ENCODE measurements around the gene TIMM17A. TPM values are rescaled to one million over a fixed set of nuclear protein-coding genes. Genes with fewer than 3 reads are reported as not detected.
"Not testable (repeated sequence)": the region's sequence is repeated elsewhere in the genome, so short reads cannot be mapped to it uniquely, and the experiment has no call there.

The TIMM17A gene
- total and polyA plus RNA-seq, 2 experiments from 2014 or later, result 68.8 to 123 TPM

DNA sequence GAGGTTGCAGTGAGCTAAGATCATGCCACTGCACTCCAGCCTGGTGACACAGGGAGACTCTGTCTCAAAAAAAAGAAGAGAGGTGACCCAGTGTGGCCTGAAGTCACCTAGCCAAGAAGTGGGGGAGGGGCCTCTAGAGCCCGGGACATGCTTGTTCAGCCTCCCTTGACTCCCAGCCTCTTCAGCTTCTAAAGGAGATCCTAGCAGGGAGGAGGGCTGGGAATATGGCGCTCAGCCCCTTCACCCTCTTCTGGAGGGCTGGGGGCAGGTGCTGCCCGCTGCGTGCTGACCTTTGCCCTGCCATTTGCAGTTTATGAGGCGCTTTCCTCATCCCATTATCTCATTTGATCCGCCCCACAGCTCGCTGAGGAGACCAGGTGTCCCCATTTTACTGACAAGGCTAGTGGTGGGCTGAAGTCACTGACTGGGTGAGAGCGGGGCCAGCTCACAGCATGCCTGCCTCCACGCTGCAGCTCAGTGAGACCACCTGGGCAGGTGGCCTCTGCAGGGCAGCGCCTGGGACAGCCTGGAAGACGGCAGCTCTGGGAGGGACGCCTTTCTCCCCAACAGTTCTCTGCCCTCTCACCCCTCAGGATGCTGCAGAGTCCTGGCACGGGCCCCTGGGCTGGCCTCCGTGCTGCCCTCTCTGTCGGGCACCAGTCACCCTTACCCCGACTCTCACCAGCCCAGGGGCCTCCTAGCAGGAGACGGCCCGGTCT is 62.6 kb downstream of the TIMM17A start:
- Histone ChIP-seq H3K9me2 (ENCODE audit: insufficient read depth) (no peaks in the 10 kb centered on the region), H3K9me3 (ENCODE audit: low read depth) (no peaks in the 10 kb centered on the region), H3K36me3 (ENCODE audit: low read depth) (no peaks in the 10 kb centered on the region), H4K20me1 (ENCODE audit: insufficient read depth) (no peaks in the 10 kb centered on the region), H3F3A (ENCODE audit: insufficient read depth) (no peaks in the 10 kb centered on the region; the same call in 1 of the 2 replicates), H3K79me2 (ENCODE audit: insufficient read depth) (no peaks in the 10 kb centered on the region), H3K4me3 (no peak overlapping the region), H3K4me2 (ENCODE audit: unreplicated experiment) (no peak overlapping the region), H3K9ac (no peak overlapping the region), H3K27me3 (replicated peaks; ENCODE audit: insufficient read depth) (no peaks in the 10 kb centered on the region), H2AFZ (no peak overlapping the region), H3K27ac (no peak overlapping the region), H3K4me1 (ENCODE audit: insufficient read depth) (no peaks in the 10 kb centered on the region)
- WGBS, 2 experiments (ENCODE audit: low coverage in 1 of 2, low lambda C conversion rate in 2 of 2, missing lambda C conversion rate in 2 of 2), result 46 to 49% methylated on average over 17 to 18 of the region's 18 CpGs
- TF ChIP-seq EZH2 (IDR thresholded peaks at IDR 0.05; ENCODE audit: insufficient read depth, poor library complexity, severe bottlenecking) (no peak), EZH2phosphoT487 (IDR thresholded peaks at IDR 0.05; ENCODE audit: insufficient read depth, low read depth) (no peak)
- in situ Hi-C loops (cut with MboI), result no loop called here
- DNase-seq, result no peak

DNA sequence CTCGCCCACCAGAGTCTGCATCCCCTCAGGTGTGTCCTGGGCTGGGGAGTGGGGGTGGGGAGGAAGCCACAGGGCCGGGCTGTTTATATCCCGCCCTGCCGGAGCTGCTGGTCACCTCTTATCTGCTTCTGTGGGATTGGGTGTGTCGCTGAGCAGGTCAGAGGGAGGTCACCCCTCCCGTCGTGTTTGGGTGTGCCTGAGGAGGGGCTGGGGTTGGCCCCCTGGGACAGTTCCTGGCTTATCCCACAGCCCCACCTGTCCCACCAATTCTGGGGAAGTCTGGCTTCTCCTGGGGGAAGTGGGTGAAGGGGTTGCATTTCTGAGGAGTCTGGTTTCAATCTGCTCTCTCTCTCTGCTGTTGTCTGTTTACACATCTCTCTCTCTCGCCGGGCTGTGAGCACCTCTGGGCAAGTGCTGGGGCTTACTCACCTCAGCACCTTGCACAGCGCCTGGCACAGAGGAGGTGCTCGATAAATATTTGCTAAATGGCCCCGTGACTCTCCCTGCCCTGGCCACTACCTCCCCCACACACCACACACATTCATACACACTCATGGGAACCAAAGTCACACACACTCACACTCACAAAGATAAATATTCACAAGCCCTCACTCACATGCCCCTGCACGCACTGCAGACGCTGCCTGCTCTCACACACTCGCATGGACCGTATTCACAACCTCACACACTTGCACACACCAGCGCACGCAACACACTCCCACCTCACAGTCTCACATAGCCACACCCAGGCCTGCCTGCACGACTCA is 63.3 kb downstream of the TIMM17A start:
- DNase-seq, result no peak
- no peaks in the 10 kb centered on the region for H3K79me2 ChIP-seq (ENCODE audit: insufficient read depth)
- H4K20me1 ChIP-seq (ENCODE audit: insufficient read depth), result no peaks in the 10 kb centered on the region
- no peaks in the 10 kb centered on the region for H3K36me3 ChIP-seq (ENCODE audit: low read depth)
- H3K4me2 ChIP-seq (ENCODE audit: unreplicated experiment), result no peak overlapping the region
- no peak overlapping the region for H2AFZ ChIP-seq
- TF ChIP-seq EZH2 (IDR thresholded peaks at IDR 0.05; ENCODE audit: insufficient read depth, poor library complexity, severe bottlenecking) (no peak), EZH2phosphoT487 (IDR thresholded peaks at IDR 0.05; ENCODE audit: insufficient read depth, low read depth) (no peak)
- in situ Hi-C loops (cut with MboI), result no loop called here
- no peak overlapping the region for H3K9ac ChIP-seq
- no peaks in the 10 kb centered on the region for H3K27me3 ChIP-seq (replicated peaks; ENCODE audit: insufficient read depth)
- WGBS, 2 experiments (ENCODE audit: low coverage in 1 of 2, low lambda C conversion rate in 2 of 2, missing lambda C conversion rate in 2 of 2), result 51 to 52% methylated on average over 19 of the region's 19 CpGs
- H3K27ac ChIP-seq, result no peak overlapping the region
- no peaks in the 10 kb centered on the region for H3K9me3 ChIP-seq (ENCODE audit: low read depth)
- no peaks in the 10 kb centered on the region for H3K9me2 ChIP-seq (ENCODE audit: insufficient read depth)
- H3K4me3 ChIP-seq, result no peak overlapping the region
- no peaks in the 10 kb centered on the region; the same call in 1 of the 2 replicates for H3F3A ChIP-seq (ENCODE audit: insufficient read depth)
- H3K4me1 ChIP-seq (ENCODE audit: insufficient read depth), result no peaks in the 10 kb centered on the region

DNA sequence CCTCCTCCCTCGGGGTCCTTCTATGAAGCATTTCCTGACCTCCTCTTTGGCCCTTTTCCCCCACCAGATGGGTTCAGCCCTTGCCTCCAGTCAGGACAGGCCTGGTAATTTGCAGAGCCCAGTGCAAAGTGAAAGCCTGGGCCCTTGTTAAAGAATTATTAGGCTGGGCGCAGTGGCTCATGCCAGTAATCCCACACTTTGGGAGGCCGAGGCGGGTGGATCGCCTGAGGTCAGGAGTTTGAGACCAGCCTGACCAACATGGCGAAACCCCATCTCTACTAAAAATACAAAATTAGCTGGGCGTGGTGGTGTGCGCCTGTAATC is 63.9 kb downstream of the TIMM17A start:
- H3K4me3 ChIP-seq; H4K20me1 ChIP-seq (ENCODE audit: insufficient read depth); H3K36me3 ChIP-seq (ENCODE audit: low read depth); H3K9ac ChIP-seq; DNase-seq; H3K79me2 ChIP-seq (ENCODE audit: insufficient read depth); in situ Hi-C loops (cut with MboI); H3F3A ChIP-seq (ENCODE audit: insufficient read depth); H3K4me1 ChIP-seq (ENCODE audit: insufficient read depth); H3K27ac ChIP-seq; H3K27me3 ChIP-seq (replicated peaks; ENCODE audit: insufficient read depth); H3K9me2 ChIP-seq (ENCODE audit: insufficient read depth); H3K9me3 ChIP-seq (ENCODE audit: low read depth); H2AFZ ChIP-seq; H3K4me2 ChIP-seq (ENCODE audit: unreplicated experiment): not testable (repeated sequence)
- 78 to 79% methylated on average over 7 to 8 of the region's 8 CpGs for WGBS, 2 experiments (ENCODE audit: low coverage in 1 of 2, low lambda C conversion rate in 2 of 2, missing lambda C conversion rate in 2 of 2)

Small RNA genes within 50 kb of the gene (microRNA-seq; reads per million reads assigned to microRNA genes)
- gene MIR6740 (ENCODE audit: borderline number of aligned reads), result not detected

Small RNA genes within 50 kb of the gene (small RNA-seq; reads per million reads assigned to genes)
- gene MIR6740 (ENCODE audit: low read depth, low replicate concordance) (not detected), gene RF00156 (ENCODE audit: low read depth, low replicate concordance) (not detected)

Other genes with a start within 250 kb of the TIMM17A start
- gene IPO9, start 126.3 kb upstream of the TIMM17A start, total RNA-seq (2014; rRNA removed; shearing (Covaris generic)), result 17.6 and 18.3 TPM in 2 replicates
- 52.4 and 53.8 TPM in 2 replicates for gene IPO9, start 126.3 kb upstream of the TIMM17A start, polyA plus RNA-seq (2016; fragmentation: Nextera tagmentation; extraction: Ambion mirVana)
- 24.8 and 42.4 TPM in 2 replicates for gene SHISA4, start 66.6 kb upstream of the TIMM17A start, total RNA-seq (2014; rRNA removed; shearing (Covaris generic))
- 47.9 and 48.0 TPM in 2 replicates for gene SHISA4, start 66.6 kb upstream of the TIMM17A start, polyA plus RNA-seq (2016; fragmentation: Nextera tagmentation; extraction: Ambion mirVana)
- gene LMOD1, start 9.0 kb upstream of the TIMM17A start, total RNA-seq (2014; rRNA removed; shearing (Covaris generic)), result 7.8 and 8.9 TPM in 2 replicates
- gene LMOD1, start 9.0 kb upstream of the TIMM17A start, polyA plus RNA-seq (2016; fragmentation: Nextera tagmentation; extraction: Ambion mirVana), result 6.1 and 6.3 TPM in 2 replicates
- gene RNPEP, start 27.1 kb downstream of the TIMM17A start, total RNA-seq (2014; rRNA removed; shearing (Covaris generic)), result 80.5 and 83.6 TPM in 2 replicates
- 68.6 and 70.7 TPM in 2 replicates for gene RNPEP, start 27.1 kb downstream of the TIMM17A start, polyA plus RNA-seq (2016; fragmentation: Nextera tagmentation; extraction: Ambion mirVana)
- gene ELF3, start 55.1 kb downstream of the TIMM17A start, total RNA-seq (2014; rRNA removed; shearing (Covaris generic)), result under 0.01 TPM in 1 of 2 replicates, not detected in the other
- gene ELF3, start 55.1 kb downstream of the TIMM17A start, polyA plus RNA-seq (2016; fragmentation: Nextera tagmentation; extraction: Ambion mirVana), result not detected in 2 replicates
- not detected in 2 replicates for gene GPR37L1, start 167.4 kb downstream of the TIMM17A start, total RNA-seq (2014; rRNA removed; shearing (Covaris generic))
- 0.03 TPM in 1 of 2 replicates, not detected in the other for gene GPR37L1, start 167.4 kb downstream of the TIMM17A start, polyA plus RNA-seq (2016; fragmentation: Nextera tagmentation; extraction: Ambion mirVana)
- 25.0 and 32.5 TPM in 2 replicates for gene ARL8A, start 189.2 kb downstream of the TIMM17A start, total RNA-seq (2014; rRNA removed; shearing (Covaris generic))
- 33.5 and 33.9 TPM in 2 replicates for gene ARL8A, start 189.2 kb downstream of the TIMM17A start, polyA plus RNA-seq (2016; fragmentation: Nextera tagmentation; extraction: Ambion mirVana)
- not detected in 2 replicates for gene PTPN7, start 205.1 kb downstream of the TIMM17A start, total RNA-seq (2014; rRNA removed; shearing (Covaris generic))
- 0.16 TPM in 1 of 2 replicates, not detected in the other for gene PTPN7, start 205.1 kb downstream of the TIMM17A start, polyA plus RNA-seq (2016; fragmentation: Nextera tagmentation; extraction: Ambion mirVana)
- gene LGR6, start 238.3 kb downstream of the TIMM17A start, total RNA-seq (2014; rRNA removed; shearing (Covaris generic)), result not detected in 2 replicates
- gene LGR6, start 238.3 kb downstream of the TIMM17A start, polyA plus RNA-seq (2016; fragmentation: Nextera tagmentation; extraction: Ambion mirVana), result not detected in 2 replicates

All from GM23248 (cell line).